ENCODE data around the gene FRMPD4. TPM values are rescaled to one million over a fixed set of nuclear protein-coding genes. Genes with fewer than 3 reads are reported as not detected.

Gene FRMPD4
- total RNA-seq, 1 donor: 1.8 TPM

DNA sequence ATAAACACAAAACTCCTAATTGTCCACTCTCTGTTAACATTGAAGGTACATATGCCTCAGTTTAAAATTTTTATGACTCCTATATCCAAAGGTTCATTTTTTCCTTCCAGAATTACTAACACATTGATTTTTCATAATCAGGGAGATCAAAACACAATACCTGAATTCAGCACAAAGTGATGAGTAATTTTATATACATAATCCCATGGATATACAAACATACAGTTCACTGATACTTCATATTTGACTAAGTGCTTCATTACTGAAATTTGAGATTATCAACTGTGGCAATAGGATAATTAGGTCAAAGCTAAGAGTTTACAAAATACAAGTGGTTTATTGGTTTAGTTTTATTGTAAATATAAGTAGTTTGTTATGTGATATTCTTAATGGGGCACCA, 476.8 kb downstream of the FRMPD4 start:
- H3K4me2 ChIP-seq (ENCODE audit: insufficient read depth, low read length): no peak overlapping the region

DNA sequence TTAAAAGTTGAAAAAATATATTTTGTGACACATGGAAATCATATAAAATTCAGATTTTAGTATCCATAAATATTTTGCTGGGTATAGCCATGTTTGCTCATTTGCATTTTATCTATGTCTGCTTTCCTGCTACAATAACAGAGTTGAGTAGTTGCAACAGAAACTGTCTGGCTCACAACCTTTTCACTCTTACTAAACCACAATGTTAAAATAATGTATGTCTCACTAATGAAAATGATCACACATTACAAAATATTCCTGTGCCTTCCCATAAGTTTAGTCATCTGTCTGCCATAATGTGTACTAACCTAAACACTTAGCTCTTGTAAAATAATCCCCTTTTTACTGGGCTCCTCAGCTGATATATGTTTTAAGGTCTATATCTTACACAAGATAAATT, 479.0 kb downstream of the FRMPD4 start:
- no peak overlapping the region for H3K4me3 ChIP-seq (ENCODE audit: insufficient read depth, low read length)
- no peak overlapping the region for H3K4me2 ChIP-seq (ENCODE audit: insufficient read depth, low read length)
- H3K79me2 ChIP-seq (ENCODE audit: insufficient read depth, low read length): no peaks in the 10 kb centered on the region
- no peaks in the 10 kb centered on the region for H3K9me3 ChIP-seq (ENCODE audit: low read depth, low read length)
- no peaks in the 10 kb centered on the region for H3K36me3 ChIP-seq (ENCODE audit: insufficient read depth, low read length)
- no peak overlapping the region for H2AFZ ChIP-seq (ENCODE audit: low read length)
- H4K20me1 ChIP-seq (ENCODE audit: insufficient read depth, low read length): no peaks in the 10 kb centered on the region
- no peaks in the 10 kb centered on the region for H3K4me1 ChIP-seq (ENCODE audit: insufficient read depth, low read length)
- no peak overlapping the region for H3K27ac ChIP-seq (ENCODE audit: low read depth, low read length)
- no peak for DNase-seq (ENCODE audit: insufficient read length, low spot score, missing footprints)
- no peaks in the 10 kb centered on the region for H3K27me3 ChIP-seq (ENCODE audit: insufficient read depth, low read length)
- TF ChIP-seq, protein P1, sequence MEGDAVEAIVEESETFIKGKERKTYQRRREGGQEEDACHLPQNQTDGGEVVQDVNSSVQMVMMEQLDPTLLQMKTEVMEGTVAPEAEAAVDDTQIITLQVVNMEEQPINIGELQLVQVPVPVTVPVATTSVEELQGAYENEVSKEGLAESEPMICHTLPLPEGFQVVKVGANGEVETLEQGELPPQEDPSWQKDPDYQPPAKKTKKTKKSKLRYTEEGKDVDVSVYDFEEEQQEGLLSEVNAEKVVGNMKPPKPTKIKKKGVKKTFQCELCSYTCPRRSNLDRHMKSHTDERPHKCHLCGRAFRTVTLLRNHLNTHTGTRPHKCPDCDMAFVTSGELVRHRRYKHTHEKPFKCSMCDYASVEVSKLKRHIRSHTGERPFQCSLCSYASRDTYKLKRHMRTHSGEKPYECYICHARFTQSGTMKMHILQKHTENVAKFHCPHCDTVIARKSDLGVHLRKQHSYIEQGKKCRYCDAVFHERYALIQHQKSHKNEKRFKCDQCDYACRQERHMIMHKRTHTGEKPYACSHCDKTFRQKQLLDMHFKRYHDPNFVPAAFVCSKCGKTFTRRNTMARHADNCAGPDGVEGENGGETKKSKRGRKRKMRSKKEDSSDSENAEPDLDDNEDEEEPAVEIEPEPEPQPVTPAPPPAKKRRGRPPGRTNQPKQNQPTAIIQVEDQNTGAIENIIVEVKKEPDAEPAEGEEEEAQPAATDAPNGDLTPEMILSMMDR (IDR thresholded peaks at IDR 0.05; ENCODE audit: extremely low read depth, low read depth, low read length): no peak

More for the DNA sequence above, 476.8 kb downstream of the FRMPD4 start:
- Histone ChIP-seq H3K36me3 (ENCODE audit: insufficient read depth, low read length) (no peaks in the 10 kb centered on the region), H3K4me1 (ENCODE audit: insufficient read depth, low read length) (no peaks in the 10 kb centered on the region), H2AFZ (ENCODE audit: low read length) (no peak overlapping the region), H4K20me1 (ENCODE audit: insufficient read depth, low read length) (no peaks in the 10 kb centered on the region), H3K79me2 (ENCODE audit: insufficient read depth, low read length) (no peaks in the 10 kb centered on the region), H3K27ac (ENCODE audit: low read depth, low read length) (no peak overlapping the region), H3K4me3 (ENCODE audit: insufficient read depth, low read length) (no peak overlapping the region), H3K27me3 (ENCODE audit: insufficient read depth, low read length) (no peaks in the 10 kb centered on the region), H3K9me3 (ENCODE audit: low read depth, low read length) (no peaks in the 10 kb centered on the region)
- TF ChIP-seq, protein P1 (IDR thresholded peaks at IDR 0.05; ENCODE audit: extremely low read depth, low read depth, low read length): no peak
- DNase-seq (ENCODE audit: insufficient read length, low spot score, missing footprints): no peak

DNA sequence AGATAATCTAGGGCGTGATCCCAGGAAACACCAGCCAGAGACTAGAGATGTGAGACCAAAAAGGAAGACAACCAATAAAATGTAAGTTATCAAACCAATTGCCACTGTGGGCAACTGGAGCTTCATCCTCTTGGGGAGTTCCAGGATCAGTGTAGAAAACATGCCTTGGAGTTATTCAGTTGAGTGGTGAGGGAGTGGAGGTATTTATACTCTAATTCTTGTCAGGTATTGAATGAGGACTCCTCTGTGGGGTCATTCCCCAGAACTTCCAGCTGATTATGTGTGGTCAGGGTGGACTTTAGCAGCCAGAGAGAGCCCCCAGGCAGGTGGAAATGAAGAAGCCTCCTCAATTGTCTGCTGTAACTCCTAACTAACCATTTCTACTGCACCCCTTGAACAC, 509.0 kb downstream of the FRMPD4 start:
- no peak overlapping the region for H2AFZ ChIP-seq (ENCODE audit: low read length)
- no peaks in the 10 kb centered on the region for H3K27me3 ChIP-seq (ENCODE audit: insufficient read depth, low read length)
- no peak for DNase-seq (ENCODE audit: insufficient read length, low spot score, missing footprints)
- H3K9me3 ChIP-seq (ENCODE audit: low read depth, low read length): no peaks in the 10 kb centered on the region
- H3K36me3 ChIP-seq (ENCODE audit: insufficient read depth, low read length): no peaks in the 10 kb centered on the region
- H3K27ac ChIP-seq (ENCODE audit: low read depth, low read length): no peak overlapping the region
- H3K4me2 ChIP-seq (ENCODE audit: insufficient read depth, low read length): no peak overlapping the region
- H4K20me1 ChIP-seq (ENCODE audit: insufficient read depth, low read length): no peaks in the 10 kb centered on the region
- TF ChIP-seq, protein P1 (IDR thresholded peaks at IDR 0.05; ENCODE audit: extremely low read depth, low read depth, low read length): no peak
- H3K79me2 ChIP-seq (ENCODE audit: insufficient read depth, low read length): no peaks in the 10 kb centered on the region
- no peaks in the 10 kb centered on the region for H3K4me1 ChIP-seq (ENCODE audit: insufficient read depth, low read length)
- H3K4me3 ChIP-seq (ENCODE audit: insufficient read depth, low read length): no peak overlapping the region

DNA sequence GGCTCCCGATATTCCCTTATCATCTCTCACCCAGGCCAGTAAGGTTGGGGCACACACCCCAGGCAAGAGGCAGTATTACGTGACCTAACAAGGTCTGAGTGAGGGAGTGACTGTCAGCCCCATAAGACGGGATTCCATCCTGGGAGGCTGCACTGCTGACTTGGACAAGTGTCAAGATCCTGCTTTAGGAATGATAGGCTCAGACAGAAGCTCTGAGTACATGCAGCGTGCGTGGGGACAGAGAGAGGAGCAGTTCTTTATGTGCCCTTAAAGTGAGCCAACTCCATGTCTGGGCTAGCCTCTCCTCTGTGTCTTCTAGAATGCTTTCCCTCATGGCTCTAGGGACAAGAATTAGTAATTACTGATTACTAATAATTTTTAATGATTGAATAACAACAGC, 510.7 kb downstream of the FRMPD4 start:
- Histone ChIP-seq H2AFZ (ENCODE audit: low read length) (no peak overlapping the region), H3K9me3 (ENCODE audit: low read depth, low read length) (no peaks in the 10 kb centered on the region), H3K79me2 (ENCODE audit: insufficient read depth, low read length) (no peaks in the 10 kb centered on the region), H3K4me3 (ENCODE audit: insufficient read depth, low read length) (no peak overlapping the region), H3K4me1 (ENCODE audit: insufficient read depth, low read length) (no peaks in the 10 kb centered on the region), H4K20me1 (ENCODE audit: insufficient read depth, low read length) (no peaks in the 10 kb centered on the region), H3K4me2 (ENCODE audit: insufficient read depth, low read length) (no peak overlapping the region), H3K27ac (ENCODE audit: low read depth, low read length) (no peak overlapping the region), H3K27me3 (ENCODE audit: insufficient read depth, low read length) (no peaks in the 10 kb centered on the region), H3K36me3 (ENCODE audit: insufficient read depth, low read length) (no peaks in the 10 kb centered on the region)
- DNase-seq (ENCODE audit: insufficient read length, low spot score, missing footprints): no peak
- TF ChIP-seq, protein P1 (IDR thresholded peaks at IDR 0.05; ENCODE audit: extremely low read depth, low read depth, low read length): no peak

Data from osteoblast (primary cell).